HEK293 (cell line): ENCODE data around the gene CSNK1G1.

Experiments
- REST ChIP-seq: fragments of 450-650 bp; formaldehyde crosslinking; IDR thresholded peaks from 2 replicates; pipeline ENCODE4 v1.5.1; 2016; ENCODE audit warnings: missing biosample characterization, missing genetic modification characterization
- TSHZ1 ChIP-seq: fragments of 450-650 bp; formaldehyde crosslinking; IDR thresholded peaks from 2 replicates; pipeline ENCODE4 v1.5.1; 2016; ENCODE audit warnings: missing biosample characterization, missing genetic modification characterization, borderline replicate concordance
- ZNF660 ChIP-seq: fragments of 450-650 bp; IDR thresholded peaks from 2 replicates; pipeline ENCODE4 v1.5.1; 2018; ENCODE audit warnings: missing biosample characterization, mild to moderate bottlenecking, missing genetic modification characterization
- ZNF704 ChIP-seq: fragments of 450-650 bp; formaldehyde crosslinking; IDR thresholded peaks from 2 replicates; pipeline ENCODE4 v1.5.1; 2016; ENCODE audit warnings: missing biosample characterization, missing genetic modification characterization

- TF ChIP-seq REST (tag by site-specific recombination) (no peak), TSHZ1 (no peak), ZNF704 (tag by site-specific recombination) (no peak), ZNF660 (tag by site-specific recombination) (no peak)
Observed at GRCh38 chr15:64333986-64334929, 21.7 kb downstream of the CSNK1G1 start.
